Mammary epithelial cell (primary cell): ENCODE measurements around the gene KRT23.

Experiments used
- EZH2 ChIP-seq: IDR thresholded peaks from 2 replicates; pipeline ENCODE4 v1.6.1; 2012; ENCODE audit warnings: low read length, inconsistent platforms, borderline replicate concordance
- TF ChIP-seq, protein P1 (sequence below), 2 donors: IDR thresholded peaks in 1 of 2; conservative IDR thresholded peaks in 1 of 2; 2 replicates each; pipeline ENCODE4 v1.5.1; 2011 to 2012; ENCODE audit warnings: inconsistent platforms in 2 of 2, low read length in 2 of 2, mild to moderate bottlenecking in 2 of 2, control low read depth in 1 of 2, low read depth in 1 of 2; ENCODE audit not compliant: insufficient read depth in 1 of 2; ENCODE audit errors: extremely low read depth in 1 of 2

DNA sequence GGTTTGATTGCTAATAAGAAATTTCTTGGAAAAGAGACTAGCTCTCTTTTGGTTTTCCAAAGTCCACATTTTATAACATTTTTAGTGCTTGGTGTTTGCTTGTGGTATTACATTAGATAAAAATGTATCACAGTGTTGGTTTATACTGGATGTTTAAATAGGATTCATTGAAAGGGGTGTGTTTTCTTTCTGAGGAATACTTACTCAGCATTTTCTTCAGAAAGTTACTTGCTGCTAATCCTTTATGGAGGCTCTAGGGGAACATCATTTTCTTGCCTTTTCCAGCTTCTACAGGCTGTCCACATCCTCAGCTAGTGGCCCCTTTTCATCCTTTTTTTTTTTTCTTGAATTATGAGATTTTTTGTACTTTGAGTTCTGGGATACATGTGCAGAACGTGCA lies 30.1 kb upstream of the KRT23 start:
- TF ChIP-seq, protein P1, sequence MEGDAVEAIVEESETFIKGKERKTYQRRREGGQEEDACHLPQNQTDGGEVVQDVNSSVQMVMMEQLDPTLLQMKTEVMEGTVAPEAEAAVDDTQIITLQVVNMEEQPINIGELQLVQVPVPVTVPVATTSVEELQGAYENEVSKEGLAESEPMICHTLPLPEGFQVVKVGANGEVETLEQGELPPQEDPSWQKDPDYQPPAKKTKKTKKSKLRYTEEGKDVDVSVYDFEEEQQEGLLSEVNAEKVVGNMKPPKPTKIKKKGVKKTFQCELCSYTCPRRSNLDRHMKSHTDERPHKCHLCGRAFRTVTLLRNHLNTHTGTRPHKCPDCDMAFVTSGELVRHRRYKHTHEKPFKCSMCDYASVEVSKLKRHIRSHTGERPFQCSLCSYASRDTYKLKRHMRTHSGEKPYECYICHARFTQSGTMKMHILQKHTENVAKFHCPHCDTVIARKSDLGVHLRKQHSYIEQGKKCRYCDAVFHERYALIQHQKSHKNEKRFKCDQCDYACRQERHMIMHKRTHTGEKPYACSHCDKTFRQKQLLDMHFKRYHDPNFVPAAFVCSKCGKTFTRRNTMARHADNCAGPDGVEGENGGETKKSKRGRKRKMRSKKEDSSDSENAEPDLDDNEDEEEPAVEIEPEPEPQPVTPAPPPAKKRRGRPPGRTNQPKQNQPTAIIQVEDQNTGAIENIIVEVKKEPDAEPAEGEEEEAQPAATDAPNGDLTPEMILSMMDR (conservative IDR thresholded peaks at IDR 0.05 in 1 of 2, IDR thresholded peaks at IDR 0.05 in 1 of 2; ENCODE audit: extremely low read depth in 1 of 2, insufficient read depth in 1 of 2, low read depth in 1 of 2, low read length in 2 of 2) = no peak
- TF ChIP-seq EZH2 = no peak
